Left ventricle myocardium inferior (tissue), 1 donor: Measurements from ENCODE around the gene HINFP. TPM values are rescaled to one million over a fixed set of nuclear protein-coding genes. Genes with fewer than 3 reads are reported as not detected.

Source experiments
- DNase-seq: peaks from one replicate; pipeline ENCODE4 v3.0.0-alpha.2; 2020
- H3K27ac ChIP-seq: fragments of 200-600 bp; replicated peaks from 2 replicates; pipeline ENCODE4 v1.8.0; 2021
- H3K27me3 ChIP-seq: fragments of 200-600 bp; 2 replicates; pipeline ENCODE4 v1.8.0; 2021; ENCODE audit warnings: low read depth
- H3K36me3 ChIP-seq: fragments of 200-600 bp; 2 replicates; pipeline ENCODE4 v1.8.0; 2021
- H3K4me1 ChIP-seq: fragments of 200-600 bp; 2 replicates; pipeline ENCODE4 v1.8.0; 2021
- H3K4me3 ChIP-seq: fragments of 200-600 bp; 2 replicates; pipeline ENCODE4 v1.8.0; 2021; ENCODE audit warnings: mild to moderate bottlenecking, moderate library complexity
- H3K9me3 ChIP-seq: fragments of 200-600 bp; replicated peaks from 2 replicates; pipeline ENCODE4 v1.8.0; 2021
- CTCF ChIP-seq: fragments of 200-600 bp; IDR thresholded peaks from 2 replicates; pipeline ENCODE4 v1.8.0; 2021; ENCODE audit warnings: antibody characterized with exemption, mild to moderate bottlenecking, borderline replicate concordance
- intact Hi-C: fragments of 100-400 bp; cut with micrococcal nuclease; formaldehyde crosslinking; loops from one replicate; pipeline ENCODE4 v1.11.0; 2022
- total RNA-seq: library from RNA; stranded (reverse); fragmentation: NEBNext Ultra II Directional; extraction: Animal tissue kit (Norgen Biotek cat#: 25700); gene quantifications from one replicate; pipeline ENCODE4 v1.2.1, GENCODE V29; 2021
- donor health status: DM: no; HTN: yes; CAD: no; lungs with severe emphysema.

Gene HINFP
- total RNA-seq, 1 donor from 2014 or later, result 13.9 TPM

GRCh38 chr11:119108146-119108856 is 13.1 kb upstream of the HINFP start:
- H3K4me3 ChIP-seq, result peak overlapping the region; percentile 99
- intact Hi-C loops, result no loop called here
- DNase-seq, result no peak
- peak overlapping the region; percentile 88 for H3K27ac ChIP-seq
- no peaks in the 10 kb centered on the region for H3K27me3 ChIP-seq
- no peak for TF ChIP-seq CTCF
- no peaks in the 10 kb centered on the region for H3K9me3 ChIP-seq
- H3K4me1 ChIP-seq, result peaks cover 37% of the 10 kb centered on the region
- peaks cover 35% of the 10 kb centered on the region for H3K36me3 ChIP-seq

GRCh38 chr11:119108857-119109221 is 12.5 kb upstream of the HINFP start:
- peaks cover 40% of the 10 kb centered on the region for H3K36me3 ChIP-seq
- H3K27ac ChIP-seq, result no peak overlapping the region
- H3K9me3 ChIP-seq, result no peaks in the 10 kb centered on the region
- H3K4me3 ChIP-seq, result peak overlapping the region; percentile 99
- peaks cover 34% of the 10 kb centered on the region for H3K4me1 ChIP-seq
- no peak for DNase-seq
- H3K27me3 ChIP-seq, result no peaks in the 10 kb centered on the region
- intact Hi-C loops, result no loop called here
- TF ChIP-seq CTCF, result no peak

- peaks cover 48% of the 10 kb centered on the region for H3K36me3 ChIP-seq
- no peaks in the 10 kb centered on the region for H3K27me3 ChIP-seq
- TF ChIP-seq CTCF, result no peak
- intact Hi-C loops, result no loop called here
- no peaks in the 10 kb centered on the region for H3K9me3 ChIP-seq
- H3K4me1 ChIP-seq, result peaks cover 34% of the 10 kb centered on the region
- H3K27ac ChIP-seq, result no peak overlapping the region
- DNase-seq, result no peak
- no peak overlapping the region for H3K4me3 ChIP-seq
Measured at GRCh38 chr11:119109843-119110242, 11.5 kb upstream of the HINFP start.

GRCh38 chr11:119110439-119110838 is 10.9 kb upstream of the HINFP start:
- intact Hi-C loops, result no loop called here
- H3K36me3 ChIP-seq, result peaks cover 48% of the 10 kb centered on the region
- H3K9me3 ChIP-seq, result no peaks in the 10 kb centered on the region
- H3K27me3 ChIP-seq, result no peaks in the 10 kb centered on the region
- DNase-seq, result no peak
- TF ChIP-seq CTCF, result no peak
- no peak overlapping the region for H3K27ac ChIP-seq
- H3K4me1 ChIP-seq, result peaks cover 34% of the 10 kb centered on the region
- no peak overlapping the region for H3K4me3 ChIP-seq

GRCh38 chr11:119111361-119111925 is 9.9 kb upstream of the HINFP start:
- H3K4me3 ChIP-seq, result no peak overlapping the region
- H3K27ac ChIP-seq, result no peak overlapping the region
- H3K9me3 ChIP-seq, result no peaks in the 10 kb centered on the region
- H3K36me3 ChIP-seq, result peaks cover 54% of the 10 kb centered on the region
- DNase-seq, result no peak
- TF ChIP-seq CTCF, result no peak
- intact Hi-C loops, result no loop called here
- H3K27me3 ChIP-seq, result no peaks in the 10 kb centered on the region
- peaks cover 28% of the 10 kb centered on the region for H3K4me1 ChIP-seq
